Measurements from ENCODE around the gene ATP2A1. TPM values are rescaled to one million over a fixed set of nuclear protein-coding genes. Genes with fewer than 3 reads are reported as not detected.
A peak's percentile ranks its signal among the peaks of the same experiment; 100 is the strongest.

ATP2A1 gene
- total and polyA plus RNA-seq, 2 of the 13 experiments (the other 11 are each of a cell fraction or from before 2014, with no cell fraction given) = 3.2 to 12.5 TPM

DNA sequence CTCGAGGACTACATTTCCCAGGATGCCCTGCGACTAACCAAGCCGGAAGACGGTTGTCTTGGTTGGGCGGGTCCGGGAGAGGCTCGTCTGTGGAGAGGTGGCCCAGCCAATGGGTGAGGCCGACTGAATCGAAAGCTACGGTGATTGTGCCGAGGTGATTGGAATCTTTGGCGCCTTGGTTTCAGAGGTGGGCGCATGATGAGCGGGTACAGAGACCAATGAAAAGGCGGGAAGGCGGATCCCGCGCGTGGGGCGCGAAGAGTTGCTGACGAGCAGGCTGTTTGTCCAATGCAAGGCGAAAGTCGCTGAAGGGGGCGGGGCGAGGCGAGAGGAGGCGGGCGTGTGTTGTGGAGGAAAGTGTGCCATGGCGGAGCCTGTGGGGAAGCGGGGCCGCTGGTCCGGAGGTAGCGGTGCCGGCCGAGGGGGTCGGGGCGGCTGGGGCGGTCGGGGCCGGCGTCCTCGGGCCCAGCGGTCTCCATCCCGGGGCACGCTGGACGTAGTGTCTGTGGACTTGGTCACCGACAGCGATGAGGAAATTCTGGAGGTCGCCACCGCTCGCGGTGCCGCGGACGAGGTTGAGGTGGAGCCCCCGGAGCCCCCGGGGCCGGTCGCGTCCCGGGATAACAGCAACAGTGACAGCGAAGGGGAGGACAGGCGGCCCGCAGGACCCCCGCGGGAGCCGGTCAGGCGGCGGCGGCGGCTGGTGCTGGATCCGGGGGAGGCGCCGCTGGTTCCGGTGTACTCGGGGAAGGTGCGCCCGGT is 72.5 kb downstream of the ATP2A1 start, which contains the start of gene NFATC2IP (continued):
- TF ChIP-seq, protein P1, sequence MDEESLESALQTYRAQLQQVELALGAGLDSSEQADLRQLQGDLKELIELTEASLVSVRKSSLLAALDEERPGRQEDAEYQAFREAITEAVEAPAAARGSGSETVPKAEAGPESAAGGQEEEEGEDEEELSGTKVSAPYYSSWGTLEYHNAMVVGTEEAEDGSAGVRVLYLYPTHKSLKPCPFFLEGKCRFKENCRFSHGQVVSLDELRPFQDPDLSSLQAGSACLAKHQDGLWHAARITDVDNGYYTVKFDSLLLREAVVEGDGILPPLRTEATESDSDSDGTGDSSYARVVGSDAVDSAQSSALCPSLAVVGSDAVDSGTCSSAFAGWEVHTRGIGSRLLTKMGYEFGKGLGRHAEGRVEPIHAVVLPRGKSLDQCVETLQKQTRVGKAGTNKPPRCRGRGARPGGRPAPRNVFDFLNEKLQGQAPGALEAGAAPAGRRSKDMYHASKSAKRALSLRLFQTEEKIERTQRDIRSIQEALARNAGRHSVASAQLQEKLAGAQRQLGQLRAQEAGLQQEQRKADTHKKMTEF (CRISPR knock-in tag; IDR thresholded peaks at IDR 0.05) = peak; percentile 76
- TF ChIP-seq RXRB (CRISPR knock-in tag; IDR thresholded peaks at IDR 0.05; ENCODE audit: borderline replicate concordance) = peak; percentile 10; the same call in 1 of the 2 replicates
- TF ChIP-seq MXI1 (IDR thresholded peaks at IDR 0.05; ENCODE audit: borderline replicate concordance, low read depth, low read length) = peak; percentile 86; the same call in 1 of the 3 replicates
- peak; percentile 20 for TF ChIP-seq RFXANK (CRISPR knock-in tag; IDR thresholded peaks at IDR 0.05)
- TF ChIP-seq, protein P2, sequence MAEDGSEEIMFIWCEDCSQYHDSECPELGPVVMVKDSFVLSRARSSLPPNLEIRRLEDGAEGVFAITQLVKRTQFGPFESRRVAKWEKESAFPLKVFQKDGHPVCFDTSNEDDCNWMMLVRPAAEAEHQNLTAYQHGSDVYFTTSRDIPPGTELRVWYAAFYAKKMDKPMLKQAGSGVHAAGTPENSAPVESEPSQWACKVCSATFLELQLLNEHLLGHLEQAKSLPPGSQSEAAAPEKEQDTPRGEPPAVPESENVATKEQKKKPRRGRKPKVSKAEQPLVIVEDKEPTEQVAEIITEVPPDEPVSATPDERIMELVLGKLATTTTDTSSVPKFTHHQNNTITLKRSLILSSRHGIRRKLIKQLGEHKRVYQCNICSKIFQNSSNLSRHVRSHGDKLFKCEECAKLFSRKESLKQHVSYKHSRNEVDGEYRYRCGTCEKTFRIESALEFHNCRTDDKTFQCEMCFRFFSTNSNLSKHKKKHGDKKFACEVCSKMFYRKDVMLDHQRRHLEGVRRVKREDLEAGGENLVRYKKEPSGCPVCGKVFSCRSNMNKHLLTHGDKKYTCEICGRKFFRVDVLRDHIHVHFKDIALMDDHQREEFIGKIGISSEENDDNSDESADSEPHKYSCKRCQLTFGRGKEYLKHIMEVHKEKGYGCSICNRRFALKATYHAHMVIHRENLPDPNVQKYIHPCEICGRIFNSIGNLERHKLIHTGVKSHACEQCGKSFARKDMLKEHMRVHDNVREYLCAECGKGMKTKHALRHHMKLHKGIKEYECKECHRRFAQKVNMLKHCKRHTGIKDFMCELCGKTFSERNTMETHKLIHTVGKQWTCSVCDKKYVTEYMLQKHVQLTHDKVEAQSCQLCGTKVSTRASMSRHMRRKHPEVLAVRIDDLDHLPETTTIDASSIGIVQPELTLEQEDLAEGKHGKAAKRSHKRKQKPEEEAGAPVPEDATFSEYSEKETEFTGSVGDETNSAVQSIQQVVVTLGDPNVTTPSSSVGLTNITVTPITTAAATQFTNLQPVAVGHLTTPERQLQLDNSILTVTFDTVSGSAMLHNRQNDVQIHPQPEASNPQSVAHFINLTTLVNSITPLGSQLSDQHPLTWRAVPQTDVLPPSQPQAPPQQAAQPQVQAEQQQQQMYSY (CRISPR knock-in tag; IDR thresholded peaks at IDR 0.05) = no peak
- TF ChIP-seq, protein P3, sequence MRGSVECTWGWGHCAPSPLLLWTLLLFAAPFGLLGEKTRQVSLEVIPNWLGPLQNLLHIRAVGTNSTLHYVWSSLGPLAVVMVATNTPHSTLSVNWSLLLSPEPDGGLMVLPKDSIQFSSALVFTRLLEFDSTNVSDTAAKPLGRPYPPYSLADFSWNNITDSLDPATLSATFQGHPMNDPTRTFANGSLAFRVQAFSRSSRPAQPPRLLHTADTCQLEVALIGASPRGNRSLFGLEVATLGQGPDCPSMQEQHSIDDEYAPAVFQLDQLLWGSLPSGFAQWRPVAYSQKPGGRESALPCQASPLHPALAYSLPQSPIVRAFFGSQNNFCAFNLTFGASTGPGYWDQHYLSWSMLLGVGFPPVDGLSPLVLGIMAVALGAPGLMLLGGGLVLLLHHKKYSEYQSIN (CRISPR knock-in tag; IDR thresholded peaks at IDR 0.05; ENCODE audit: borderline replicate concordance) = no peak
- peak; percentile 84 for TF ChIP-seq POLR2G (IDR thresholded peaks at IDR 0.05; ENCODE audit: low read depth, low read length)
- TF ChIP-seq HNRNPLL (IDR thresholded peaks at IDR 0.05; ENCODE audit: low read depth, low read length, poor library complexity, severe bottlenecking) = peak; percentile 52
- TF ChIP-seq, protein P4, sequence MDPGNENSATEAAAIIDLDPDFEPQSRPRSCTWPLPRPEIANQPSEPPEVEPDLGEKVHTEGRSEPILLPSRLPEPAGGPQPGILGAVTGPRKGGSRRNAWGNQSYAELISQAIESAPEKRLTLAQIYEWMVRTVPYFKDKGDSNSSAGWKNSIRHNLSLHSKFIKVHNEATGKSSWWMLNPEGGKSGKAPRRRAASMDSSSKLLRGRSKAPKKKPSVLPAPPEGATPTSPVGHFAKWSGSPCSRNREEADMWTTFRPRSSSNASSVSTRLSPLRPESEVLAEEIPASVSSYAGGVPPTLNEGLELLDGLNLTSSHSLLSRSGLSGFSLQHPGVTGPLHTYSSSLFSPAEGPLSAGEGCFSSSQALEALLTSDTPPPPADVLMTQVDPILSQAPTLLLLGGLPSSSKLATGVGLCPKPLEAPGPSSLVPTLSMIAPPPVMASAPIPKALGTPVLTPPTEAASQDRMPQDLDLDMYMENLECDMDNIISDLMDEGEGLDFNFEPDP (CRISPR knock-in tag; conservative IDR thresholded peaks at IDR 0.05) = 0 out of 2 replicates have a peak, but pooled peaks have one; percentile 12
- 0 out of 2 replicates have a peak, but pooled peaks have one; percentile 80 for TF ChIP-seq DNMT3B (CRISPR knock-in tag; conservative IDR thresholded peaks at IDR 0.05)
- peak; percentile 59; the same call in 1 of the 2 replicates for TF ChIP-seq NKX3-1 (CRISPR knock-in tag; IDR thresholded peaks at IDR 0.05)
- peak; percentile 83; the same call in 1 of the 2 replicates for TF ChIP-seq FOXC1 (CRISPR knock-in tag; IDR thresholded peaks at IDR 0.05; ENCODE audit: borderline replicate concordance)
- no peak for TF ChIP-seq ZNF468 (CRISPR knock-in tag; IDR thresholded peaks at IDR 0.05)
- TF ChIP-seq, protein P5, sequence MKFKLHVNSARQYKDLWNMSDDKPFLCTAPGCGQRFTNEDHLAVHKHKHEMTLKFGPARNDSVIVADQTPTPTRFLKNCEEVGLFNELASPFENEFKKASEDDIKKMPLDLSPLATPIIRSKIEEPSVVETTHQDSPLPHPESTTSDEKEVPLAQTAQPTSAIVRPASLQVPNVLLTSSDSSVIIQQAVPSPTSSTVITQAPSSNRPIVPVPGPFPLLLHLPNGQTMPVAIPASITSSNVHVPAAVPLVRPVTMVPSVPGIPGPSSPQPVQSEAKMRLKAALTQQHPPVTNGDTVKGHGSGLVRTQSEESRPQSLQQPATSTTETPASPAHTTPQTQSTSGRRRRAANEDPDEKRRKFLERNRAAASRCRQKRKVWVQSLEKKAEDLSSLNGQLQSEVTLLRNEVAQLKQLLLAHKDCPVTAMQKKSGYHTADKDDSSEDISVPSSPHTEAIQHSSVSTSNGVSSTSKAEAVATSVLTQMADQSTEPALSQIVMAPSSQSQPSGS (CRISPR knock-in tag; IDR thresholded peaks at IDR 0.05) = peak; percentile 47
- TF ChIP-seq, protein P6, sequence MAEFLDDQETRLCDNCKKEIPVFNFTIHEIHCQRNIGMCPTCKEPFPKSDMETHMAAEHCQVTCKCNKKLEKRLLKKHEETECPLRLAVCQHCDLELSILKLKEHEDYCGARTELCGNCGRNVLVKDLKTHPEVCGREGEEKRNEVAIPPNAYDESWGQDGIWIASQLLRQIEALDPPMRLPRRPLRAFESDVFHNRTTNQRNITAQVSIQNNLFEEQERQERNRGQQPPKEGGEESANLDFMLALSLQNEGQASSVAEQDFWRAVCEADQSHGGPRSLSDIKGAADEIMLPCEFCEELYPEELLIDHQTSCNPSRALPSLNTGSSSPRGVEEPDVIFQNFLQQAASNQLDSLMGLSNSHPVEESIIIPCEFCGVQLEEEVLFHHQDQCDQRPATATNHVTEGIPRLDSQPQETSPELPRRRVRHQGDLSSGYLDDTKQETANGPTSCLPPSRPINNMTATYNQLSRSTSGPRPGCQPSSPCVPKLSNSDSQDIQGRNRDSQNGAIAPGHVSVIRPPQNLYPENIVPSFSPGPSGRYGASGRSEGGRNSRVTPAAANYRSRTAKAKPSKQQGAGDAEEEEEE (CRISPR knock-in tag; IDR thresholded peaks at IDR 0.05; ENCODE audit: borderline replicate concordance) = no peak

Data from HepG2 (cell line).